Endodermal cell (in vitro differentiated cells): ENCODE results near the gene PIM3. TPM values are rescaled to one million over a fixed set of nuclear protein-coding genes. Genes with fewer than 3 reads are reported as not detected.

ENCODE experiments used
- DNase-seq: peaks from one replicate; pipeline ENCODE4 v3.0.0-alpha.2; 2017
- H3K27ac ChIP-seq: 2 replicates; pipeline ENCODE4 v1.5.1; 2013; ENCODE audit warnings: mild to moderate bottlenecking, low read depth, low read length, moderate library complexity
- H3K27me3 ChIP-seq: 2 replicates; pipeline ENCODE4 v1.6.1; 2013; ENCODE audit warnings: mild to moderate bottlenecking, low read length, moderate library complexity; ENCODE audit not compliant: insufficient read depth, control insufficient read depth, poor library complexity, severe bottlenecking
- H3K36me3 ChIP-seq: 2 replicates; pipeline ENCODE4 v1.7.0; 2013; ENCODE audit warnings: mild to moderate bottlenecking, low read length, moderate library complexity; ENCODE audit not compliant: control insufficient read depth, insufficient read depth
- H3K4me1 ChIP-seq: one replicate; pipeline ENCODE4 v1.7.0; 2013; ENCODE audit warnings: low read length; ENCODE audit not compliant: control insufficient read depth, insufficient read depth
- H3K4me3 ChIP-seq: 2 replicates; pipeline ENCODE4 v1.5.1; 2013; ENCODE audit warnings: mild to moderate bottlenecking, low read length, moderate library complexity
- H3K9ac ChIP-seq: 2 replicates; pipeline ENCODE4 v1.6.1; 2013; ENCODE audit warnings: mild to moderate bottlenecking, low read length, moderate library complexity; ENCODE audit not compliant: poor library complexity, severe bottlenecking; ENCODE audit errors: extremely low read depth
- H3K9me3 ChIP-seq: 2 replicates; pipeline ENCODE4 v1.6.1; 2013; ENCODE audit warnings: mild to moderate bottlenecking, low read length, moderate library complexity; ENCODE audit not compliant: control insufficient read depth
- H3K27ac Mint-ChIP-seq: 2 replicates; pipeline ENCODE4 v1.8.0; 2020; ENCODE audit warnings: mixed read lengths
- H3K27me3 Mint-ChIP-seq: 2 replicates; pipeline ENCODE4 v1.8.0; 2021; ENCODE audit warnings: mild to moderate bottlenecking, mixed read lengths; ENCODE audit not compliant: insufficient read depth
- H3K36me3 Mint-ChIP-seq: 2 replicates; pipeline ENCODE4 v1.8.0; 2020; ENCODE audit warnings: low read depth, mixed read lengths
- H3K4me1 Mint-ChIP-seq: 2 replicates; pipeline ENCODE4 v1.8.0; 2020; ENCODE audit warnings: mixed read lengths
- H3K4me3 Mint-ChIP-seq: 2 replicates; pipeline ENCODE4 v1.8.0; 2020; ENCODE audit warnings: mild to moderate bottlenecking, moderate library complexity, mixed read lengths
- H3K9me3 Mint-ChIP-seq: 2 replicates; pipeline ENCODE4 v1.8.0; 2020; ENCODE audit warnings: mild to moderate bottlenecking, mixed read lengths
- WGBS, 2 experiments: methylation state at CpG; one replicate each; pipeline versions ENCODE4 v1.1.5 to v1.1.7; 2013; ENCODE audit warnings: missing lambda C conversion rate in 2 of 2, mixed read lengths in 1 of 2; ENCODE audit not compliant: insufficient coverage in 1 of 2, insufficient read length in 1 of 2; 5-methylcytosine and 5-hydroxymethylcytosine counted together
- total RNA-seq, 2 donors: library from RNA; stranded (reverse); fragmentation: NEBNext Ultra II Directional in 1 of 2; extraction: Animal tissue kit (Norgen Biotek cat#: 25700) in 1 of 2; gene quantifications; 2 replicates in 1 of 2; 3 replicates in 1 of 2; pipeline ENCODE4 v1.2.1, GENCODE V29; 2021
- TF ChIP-seq, protein P1 (sequence below): fragments of 200-600 bp; sonication (generic); conservative IDR thresholded peaks from 2 replicates; pipeline ENCODE4 v1.5.0; 2021; ENCODE audit warnings: antibody characterized with exemption, mild to moderate bottlenecking

PIM3 gene
- total RNA-seq, 2 donors from 2014 or later, result 31.5 to 36.6 TPM

DNA sequence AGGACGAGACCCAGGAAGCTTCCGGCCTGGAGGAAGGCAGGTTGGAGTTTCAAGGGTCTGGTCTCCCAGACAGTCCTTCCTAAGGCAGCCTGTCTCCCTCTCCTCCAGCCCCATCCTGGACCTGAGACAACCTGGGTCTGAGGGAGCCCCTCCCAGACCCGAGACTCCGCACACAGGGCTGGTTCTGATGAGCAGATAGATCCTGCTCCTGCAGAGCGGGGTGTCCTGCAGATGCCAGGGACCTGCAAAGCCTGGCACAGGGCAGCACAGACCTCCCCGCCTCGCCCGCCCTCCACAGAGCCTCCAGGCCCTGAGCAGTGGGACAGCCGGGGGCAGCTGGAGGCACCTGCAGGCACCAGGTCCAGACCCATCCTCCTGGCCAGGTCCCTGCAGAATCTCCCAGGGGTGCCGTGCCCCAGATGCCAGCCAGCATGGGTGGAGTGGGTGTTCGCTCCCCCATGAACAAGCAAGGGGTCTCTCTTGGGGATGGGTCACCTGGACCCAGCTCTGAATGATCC, 7.8 kb downstream of the PIM3 start:
- TF ChIP-seq, protein P1, sequence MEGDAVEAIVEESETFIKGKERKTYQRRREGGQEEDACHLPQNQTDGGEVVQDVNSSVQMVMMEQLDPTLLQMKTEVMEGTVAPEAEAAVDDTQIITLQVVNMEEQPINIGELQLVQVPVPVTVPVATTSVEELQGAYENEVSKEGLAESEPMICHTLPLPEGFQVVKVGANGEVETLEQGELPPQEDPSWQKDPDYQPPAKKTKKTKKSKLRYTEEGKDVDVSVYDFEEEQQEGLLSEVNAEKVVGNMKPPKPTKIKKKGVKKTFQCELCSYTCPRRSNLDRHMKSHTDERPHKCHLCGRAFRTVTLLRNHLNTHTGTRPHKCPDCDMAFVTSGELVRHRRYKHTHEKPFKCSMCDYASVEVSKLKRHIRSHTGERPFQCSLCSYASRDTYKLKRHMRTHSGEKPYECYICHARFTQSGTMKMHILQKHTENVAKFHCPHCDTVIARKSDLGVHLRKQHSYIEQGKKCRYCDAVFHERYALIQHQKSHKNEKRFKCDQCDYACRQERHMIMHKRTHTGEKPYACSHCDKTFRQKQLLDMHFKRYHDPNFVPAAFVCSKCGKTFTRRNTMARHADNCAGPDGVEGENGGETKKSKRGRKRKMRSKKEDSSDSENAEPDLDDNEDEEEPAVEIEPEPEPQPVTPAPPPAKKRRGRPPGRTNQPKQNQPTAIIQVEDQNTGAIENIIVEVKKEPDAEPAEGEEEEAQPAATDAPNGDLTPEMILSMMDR, result no peak
- peaks cover 4% of the 10 kb centered on the region for H3K4me1 Mint-ChIP-seq
- Histone ChIP-seq H3K9me3 (no peaks in the 10 kb centered on the region), H3K27me3 (peaks cover 35% of the 10 kb centered on the region), H3K9ac (no peak overlapping the region), H3K36me3 (peaks cover 9% of the 10 kb centered on the region), H3K4me3 (no peak overlapping the region), H3K4me1 (no peaks in the 10 kb centered on the region), H3K27ac (no peak overlapping the region)
- DNase-seq, result peak; percentile 53
- 93 to 95% methylated on average over 5 to 11 of the region's 11 CpGs for WGBS, 2 experiments
- peaks cover 8% of the 10 kb centered on the region for H3K27me3 Mint-ChIP-seq
- peaks cover 8% of the 10 kb centered on the region for H3K36me3 Mint-ChIP-seq
- no peak overlapping the region for H3K4me3 Mint-ChIP-seq
- no peak overlapping the region for H3K27ac Mint-ChIP-seq
- H3K9me3 Mint-ChIP-seq, result no peaks in the 10 kb centered on the region

DNA sequence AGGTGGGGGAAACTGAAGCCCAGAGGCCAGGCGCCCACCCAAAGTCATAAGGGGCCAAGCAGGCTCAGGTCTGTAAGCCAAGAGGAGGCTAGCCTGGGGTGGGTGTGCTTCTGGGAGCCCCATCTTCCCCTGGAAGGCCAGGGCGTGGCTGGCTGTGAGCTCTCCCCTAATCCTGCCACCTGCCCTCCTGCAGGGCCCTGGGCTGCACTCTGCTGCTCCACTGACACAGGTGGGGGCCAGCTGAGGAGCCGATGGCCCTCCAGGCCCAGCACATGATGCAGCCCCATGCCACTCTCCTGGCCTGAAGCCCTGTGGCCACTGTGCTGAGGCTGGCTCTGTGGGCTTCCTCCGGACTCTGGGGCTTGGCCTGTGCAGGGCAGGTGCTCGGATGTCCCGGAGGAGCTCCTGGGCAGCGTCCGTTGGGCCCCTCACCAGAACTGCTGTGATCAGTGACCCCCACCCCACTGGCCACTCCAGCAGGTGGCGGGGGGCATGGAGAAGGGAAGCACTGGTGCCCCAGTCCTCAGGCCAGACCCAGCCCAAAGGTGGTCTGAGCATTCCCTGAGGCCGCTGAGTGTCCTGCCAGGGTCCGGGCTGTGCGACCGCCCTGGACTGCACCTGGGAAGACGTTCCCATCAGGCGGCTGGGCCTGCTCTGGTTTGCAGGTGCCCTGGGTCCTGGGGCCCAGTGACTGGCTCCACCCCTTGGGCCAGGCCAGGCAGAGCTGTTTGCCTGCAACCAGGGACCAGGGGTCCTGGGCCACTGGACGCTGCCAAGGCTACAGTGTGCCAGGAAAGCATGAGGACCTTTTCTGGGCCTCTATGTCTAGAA, 8.5 kb downstream of the PIM3 start:
- Histone ChIP-seq H3K4me3 (no peak overlapping the region), H3K27ac (no peak overlapping the region), H3K9me3 (no peaks in the 10 kb centered on the region), H3K9ac (no peak overlapping the region), H3K36me3 (peaks cover 2% of the 10 kb centered on the region), H3K27me3 (peaks cover 35% of the 10 kb centered on the region), H3K4me1 (no peaks in the 10 kb centered on the region)
- TF ChIP-seq, protein P1, result no peak
- Mint-ChIP-seq H3K4me3 (no peak overlapping the region), H3K4me1 (peaks cover 4% of the 10 kb centered on the region), H3K36me3 (peaks cover 1% of the 10 kb centered on the region), H3K27me3 (peaks cover 8% of the 10 kb centered on the region), H3K9me3 (no peaks in the 10 kb centered on the region), H3K27ac (no peak overlapping the region)
- DNase-seq, result peak; percentile 53
- WGBS, 2 experiments, result 91 to 100% methylated on average over 11 to 16 of the region's 16 CpGs

DNA sequence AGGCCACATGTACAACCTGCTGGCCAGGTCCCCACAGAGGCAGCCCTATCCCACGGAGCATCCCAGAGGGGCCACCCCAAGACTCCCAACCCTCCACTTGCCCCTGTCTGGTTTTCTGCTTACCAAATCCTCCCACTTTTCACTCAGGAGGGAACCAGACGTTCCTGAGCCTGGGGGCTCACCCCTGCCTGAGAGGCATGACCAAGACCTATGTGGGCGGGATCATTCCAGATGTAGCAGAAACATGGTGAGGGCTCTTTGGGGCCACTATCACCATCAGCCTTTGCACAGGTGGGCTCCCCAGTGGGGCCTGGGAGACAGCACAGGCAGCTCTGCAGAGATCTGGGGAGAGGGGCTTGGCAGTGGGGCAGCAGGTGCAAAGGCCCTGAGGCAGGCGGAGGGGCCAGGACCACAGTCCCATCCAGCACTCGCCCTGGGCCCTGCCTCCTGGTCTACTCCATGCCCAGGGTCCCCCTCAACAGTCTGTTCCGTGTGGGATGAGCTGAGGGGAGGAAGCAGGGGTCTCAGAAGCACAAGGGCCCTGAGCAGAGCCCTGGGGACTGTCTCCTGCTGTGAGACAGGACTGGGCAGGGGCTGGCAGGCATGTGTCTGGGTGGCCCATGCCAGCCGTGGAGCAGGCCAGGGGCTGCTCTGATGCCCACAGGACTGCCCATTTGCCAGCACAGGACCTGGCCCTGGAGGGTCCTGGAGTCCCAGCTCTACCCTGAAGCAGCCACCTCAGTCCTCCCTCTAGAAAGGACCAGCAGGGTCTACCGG, 9.4 kb downstream of the PIM3 start:
- 76% methylated on average over 6 to 8 of the region's 8 CpGs for WGBS, 2 experiments
- Mint-ChIP-seq H3K36me3 (no peaks in the 10 kb centered on the region), H3K27me3 (peaks cover 8% of the 10 kb centered on the region), H3K4me3 (no peak overlapping the region), H3K4me1 (peaks cover 4% of the 10 kb centered on the region), H3K9me3 (no peaks in the 10 kb centered on the region), H3K27ac (peak overlapping the region; percentile 59)
- no peaks in the 10 kb centered on the region for H3K9me3 ChIP-seq
- H3K36me3 ChIP-seq, result no peaks in the 10 kb centered on the region
- H3K4me1 ChIP-seq, result no peaks in the 10 kb centered on the region
- H3K9ac ChIP-seq, result no peak overlapping the region
- no peak overlapping the region for H3K27ac ChIP-seq
- peak; percentile 47 for DNase-seq
- H3K27me3 ChIP-seq, result peaks cover 35% of the 10 kb centered on the region
- TF ChIP-seq, protein P1, result no peak
- H3K4me3 ChIP-seq, result no peak overlapping the region
